Naive B cell (primary cell): ENCODE results near the gene CACNA2D3. TPM values are rescaled to one million over a fixed set of nuclear protein-coding genes. Genes with fewer than 3 reads are reported as not detected.
A peak's percentile ranks its signal among the peaks of the same experiment; 100 is the strongest.
"Not testable (repeated sequence)": the region's sequence is repeated elsewhere in the genome, so short reads cannot be mapped to it uniquely, and the experiment has no call there.

Experiments
- ATAC-seq, 2 donors: fragments of 150-1000 bp; cut with Tn5 transposase; 2 replicates each; pipeline ENCODE4 v1.10.0; 2021; ENCODE audit warnings: low read depth in 2 of 2, mild to moderate bottlenecking in 2 of 2, moderate library complexity in 2 of 2
- DNase-seq: peaks from one replicate; pipeline ENCODE4 v3.0.0; 2022
- H3K27ac Mint-ChIP-seq, 6 donors: one replicate each; pipeline ENCODE4 v1.8.0; 2020 to 2022; ENCODE audit warnings: mild to moderate bottlenecking in 6 of 6, mixed read lengths in 6 of 6, moderate library complexity in 5 of 6, inconsistent platforms in 2 of 6
- H3K27me3 Mint-ChIP-seq, 3 donors: one replicate each; pipeline ENCODE4 v1.8.0; 2021 to 2022; ENCODE audit warnings: mixed read lengths in 3 of 3, mild to moderate bottlenecking in 1 of 3
- H3K36me3 Mint-ChIP-seq, 2 donors: one replicate each; pipeline ENCODE4 v1.8.0; 2020 to 2022; ENCODE audit warnings: mixed read lengths in 2 of 2, inconsistent platforms in 1 of 2, mild to moderate bottlenecking in 1 of 2
- H3K4me1 Mint-ChIP-seq, 3 donors: one replicate each; pipeline ENCODE4 v1.8.0; 2020 to 2022; ENCODE audit warnings: mixed read lengths in 3 of 3, inconsistent platforms in 1 of 3, mild to moderate bottlenecking in 1 of 3, moderate library complexity in 1 of 3
- H3K4me3 Mint-ChIP-seq, 8 donors: one replicate each; pipeline ENCODE4 v1.8.0; 2020 to 2022; ENCODE audit warnings: mild to moderate bottlenecking in 8 of 8, mixed read lengths in 8 of 8, moderate library complexity in 8 of 8, inconsistent platforms in 2 of 8
- H3K9me3 Mint-ChIP-seq, 7 donors: one replicate each; pipeline ENCODE4 v1.8.0; 2020 to 2022; ENCODE audit warnings: mixed read lengths in 7 of 7, mild to moderate bottlenecking in 5 of 7, inconsistent platforms in 2 of 7, moderate library complexity in 1 of 7
- polyA plus RNA-seq, 6 donors: library from polyadenylated mRNA; unstranded; fragments of 300-500 nt; fragmentation: Illumina TruSeq; gene quantifications; one replicate each; pipeline ENCODE4 v1.2.3, GENCODE V29; 2021; ENCODE audit warnings: low read depth in 6 of 6

The CACNA2D3 gene
- polyA plus RNA-seq, 6 donors from 2014 or later = not detected

DNA sequence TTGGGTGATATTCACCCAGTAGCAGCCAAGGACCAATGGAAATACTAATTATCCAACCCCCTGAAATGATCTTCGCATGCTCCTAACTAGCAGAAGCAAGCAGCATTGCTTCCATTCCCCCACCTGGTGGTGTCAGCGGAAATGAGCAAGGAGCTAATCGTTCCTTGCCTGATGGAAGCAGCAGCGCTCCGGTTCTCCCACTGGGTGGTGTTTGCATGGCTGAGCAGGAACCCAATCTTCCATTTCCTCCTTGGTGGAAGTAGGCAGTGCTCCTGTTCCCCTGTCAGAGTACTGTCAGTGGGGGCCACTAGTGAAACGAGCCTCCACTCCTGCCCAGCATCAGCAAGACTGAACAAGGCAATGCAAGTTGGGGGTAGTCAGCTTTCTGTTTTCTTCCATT is 311.5 kb downstream of the CACNA2D3 start:
- peaks cover 0 to 3% (median 0%) of the 10 kb centered on the region in 3 donors for H3K27me3 Mint-ChIP-seq
- no peak for ATAC-seq
- DNase-seq = no peak
- no peaks in the 10 kb centered on the region for H3K36me3 Mint-ChIP-seq
- no peaks in the 10 kb centered on the region for H3K4me1 Mint-ChIP-seq
- no peak overlapping the region for H3K4me3 Mint-ChIP-seq
- peaks cover 0 to 10% (median under 1%) of the 10 kb centered on the region in 7 donors for H3K9me3 Mint-ChIP-seq
- no peak overlapping the region for H3K27ac Mint-ChIP-seq

DNA sequence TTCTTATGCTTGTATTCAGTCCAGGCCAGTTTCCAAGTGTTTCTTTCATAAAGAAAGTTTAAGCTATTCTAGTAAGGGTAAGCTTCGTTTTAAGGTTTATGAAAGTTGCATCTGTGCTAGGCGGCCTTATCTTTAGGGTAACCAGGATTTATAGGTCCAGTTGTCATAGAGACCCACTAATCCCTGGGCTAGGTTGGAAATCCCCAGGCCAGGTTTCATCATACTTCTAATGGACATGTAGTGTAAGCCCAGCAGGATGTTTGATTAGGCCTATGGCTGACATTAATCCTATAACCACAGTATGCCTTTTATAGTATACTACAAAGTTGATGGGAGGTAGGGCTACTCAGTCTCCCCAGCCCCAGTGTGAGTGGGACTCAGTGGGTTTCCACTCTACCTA is 312.4 kb downstream of the CACNA2D3 start:
- DNase-seq (no peak), ATAC-seq (no peak)
- Mint-ChIP-seq H3K36me3 (no peaks in the 10 kb centered on the region), H3K4me1 (no peaks in the 10 kb centered on the region), H3K4me3 (no peak overlapping the region), H3K27me3 (no peaks in the 10 kb centered on the region), H3K27ac (no peak overlapping the region), H3K9me3 (peaks cover 0 to 10% (median 2%) of the 10 kb centered on the region in 7 donors)

DNA sequence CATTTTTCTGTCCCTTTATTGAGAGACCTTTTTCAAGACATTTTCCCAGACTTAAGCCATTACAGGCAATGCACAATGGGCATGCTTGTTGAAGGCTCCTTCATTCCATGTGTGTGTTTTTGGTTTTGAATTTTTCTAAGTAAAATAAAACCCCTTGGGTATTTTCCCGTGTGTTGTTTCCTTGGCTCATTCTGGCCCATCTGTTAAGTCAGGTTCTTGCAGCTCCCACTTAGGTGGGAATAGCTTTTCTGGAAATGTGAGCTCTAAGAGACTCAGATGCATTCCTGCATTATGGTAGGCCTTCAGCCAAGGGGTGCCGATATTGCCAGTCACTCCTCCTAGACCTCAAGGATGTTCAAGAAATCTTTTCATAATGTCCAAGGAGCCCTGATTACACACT is 314.9 kb downstream of the CACNA2D3 start:
- Mint-ChIP-seq H3K27me3 (no peaks in the 10 kb centered on the region), H3K27ac (no peak overlapping the region), H3K36me3 (no peaks in the 10 kb centered on the region), H3K4me3 (no peak overlapping the region), H3K9me3 (peaks cover 0 to 10% (median 3%) of the 10 kb centered on the region in 7 donors), H3K4me1 (no peaks in the 10 kb centered on the region)
- no peak for ATAC-seq
- no peak for DNase-seq

DNA sequence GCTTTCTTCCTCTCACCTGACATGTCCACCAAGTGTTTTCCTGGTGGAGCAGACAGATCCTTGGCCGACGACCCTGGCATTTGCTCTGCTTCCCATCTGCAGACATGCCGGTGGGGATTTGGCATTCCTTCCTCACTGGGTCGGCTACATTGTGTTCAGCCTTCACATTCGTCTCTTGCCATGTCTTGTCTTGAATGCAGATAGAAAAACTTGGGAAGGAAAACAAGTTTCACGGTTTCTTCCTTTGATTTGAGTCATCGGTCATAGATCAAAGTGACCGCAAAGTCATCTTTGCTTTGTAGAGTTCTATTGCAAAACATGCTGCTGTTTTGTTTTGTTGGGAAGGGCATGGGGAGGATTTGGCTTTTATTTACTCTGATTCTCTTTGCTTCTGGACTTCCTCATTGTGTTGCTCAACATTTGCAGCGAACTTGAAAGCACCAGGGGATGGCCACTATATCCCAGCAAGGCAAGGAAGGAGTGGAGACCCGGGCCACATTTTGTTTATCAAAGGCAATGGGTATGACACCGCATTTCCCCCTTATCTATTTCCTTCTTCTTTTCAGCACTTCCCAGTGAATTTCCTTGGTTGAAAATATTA is 321.3 kb downstream of the CACNA2D3 start:
- DNase-seq = no peak
- Mint-ChIP-seq H3K36me3 (no peaks in the 10 kb centered on the region), H3K27me3 (peaks cover 0 to 3% (median 0%) of the 10 kb centered on the region in 3 donors), H3K4me3 (no peak overlapping the region), H3K27ac (no peak overlapping the region), H3K9me3 (peaks cover 0 to 5% (median 3%) of the 10 kb centered on the region in 7 donors), H3K4me1 (no peaks in the 10 kb centered on the region)
- ATAC-seq = no peak

DNA sequence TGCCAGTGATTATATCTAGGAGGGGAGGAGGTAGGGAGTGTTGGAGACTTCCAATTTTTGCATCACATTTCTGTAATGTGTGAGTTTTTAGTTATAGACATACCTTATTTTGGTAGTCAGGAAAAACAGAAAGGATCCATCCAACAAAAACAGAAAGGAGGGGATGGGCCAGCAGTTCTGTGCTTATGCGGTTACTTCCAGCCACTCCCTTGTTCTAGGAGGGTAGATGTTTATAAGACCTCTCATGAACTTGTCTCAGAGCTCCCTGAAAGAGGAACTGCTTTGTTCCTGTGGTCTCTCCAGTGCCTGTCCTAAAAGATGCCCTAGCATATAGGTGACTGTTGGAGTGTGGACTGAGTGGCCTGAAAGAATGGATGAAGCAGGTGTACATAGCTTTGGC is 323.3 kb downstream of the CACNA2D3 start:
- peaks cover 0 to 3% (median 0%) of the 10 kb centered on the region in 3 donors for H3K27me3 Mint-ChIP-seq
- peaks cover 0 to 4% (median 0%) of the 10 kb centered on the region in 7 donors for H3K9me3 Mint-ChIP-seq
- ATAC-seq (no peak), DNase-seq (no peak)
- H3K27ac Mint-ChIP-seq = no peak overlapping the region
- H3K4me1 Mint-ChIP-seq = no peaks in the 10 kb centered on the region
- no peaks in the 10 kb centered on the region for H3K36me3 Mint-ChIP-seq
- H3K4me3 Mint-ChIP-seq = no peak overlapping the region

DNA sequence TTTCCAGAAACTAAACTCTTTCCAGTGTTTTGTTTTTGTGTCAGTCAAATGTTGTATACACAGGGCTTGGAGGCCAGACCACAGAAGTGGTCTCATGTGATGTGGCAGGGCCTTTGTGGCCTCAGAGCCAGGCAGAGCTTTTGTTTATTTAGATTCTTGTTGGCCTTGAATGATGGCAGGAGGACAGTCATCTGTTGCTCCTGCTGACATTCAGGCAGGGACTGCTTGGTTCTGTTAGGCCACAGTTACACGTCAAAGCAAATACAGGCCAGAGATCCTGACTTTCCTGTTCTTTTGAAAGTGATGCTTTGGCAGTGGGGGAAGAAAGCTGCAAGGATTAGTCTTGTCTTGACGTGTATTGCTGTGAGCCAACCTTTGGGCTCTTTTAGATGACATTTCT is 325.1 kb downstream of the CACNA2D3 start:
- peaks cover 0 to 3% (median 0%) of the 10 kb centered on the region in 3 donors for H3K27me3 Mint-ChIP-seq
- no peak overlapping the region for H3K4me3 Mint-ChIP-seq
- H3K36me3 Mint-ChIP-seq = no peaks in the 10 kb centered on the region
- no peak overlapping the region for H3K27ac Mint-ChIP-seq
- DNase-seq (no peak), ATAC-seq (no peak)
- H3K9me3 Mint-ChIP-seq = peaks cover 0 to 12% (median 3%) of the 10 kb centered on the region in 7 donors
- H3K4me1 Mint-ChIP-seq = no peaks in the 10 kb centered on the region

DNA sequence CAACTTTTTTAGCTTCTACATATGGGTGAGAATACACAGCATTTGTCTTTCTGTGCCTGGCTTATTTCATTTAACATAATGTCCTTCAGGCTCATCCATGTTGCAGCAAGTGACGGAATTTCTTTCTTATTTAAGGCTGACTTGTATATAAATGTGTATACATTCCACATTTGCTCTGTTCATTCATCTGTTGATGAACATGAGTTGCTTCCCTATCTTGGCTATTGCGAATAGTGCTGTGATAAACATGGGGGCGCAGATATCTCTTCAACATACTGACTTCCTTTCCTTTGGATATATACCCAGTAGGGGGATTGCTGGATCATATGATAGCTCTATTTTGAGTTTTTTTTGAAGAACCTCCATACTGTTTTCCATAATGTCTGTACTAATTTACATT is 332.5 kb downstream of the CACNA2D3 start:
- Mint-ChIP-seq H3K4me1 (no peaks in the 10 kb centered on the region), H3K9me3 (peaks cover 10 to 61% (median 18%) of the 10 kb centered on the region in 7 donors), H3K27me3 (no peaks in the 10 kb centered on the region), H3K27ac (no peak overlapping the region), H3K36me3 (peaks cover 4 to 8% of the 10 kb centered on the region in 2 donors), H3K4me3 (no peak overlapping the region)
- DNase-seq = no peak
- no peak for ATAC-seq

DNA sequence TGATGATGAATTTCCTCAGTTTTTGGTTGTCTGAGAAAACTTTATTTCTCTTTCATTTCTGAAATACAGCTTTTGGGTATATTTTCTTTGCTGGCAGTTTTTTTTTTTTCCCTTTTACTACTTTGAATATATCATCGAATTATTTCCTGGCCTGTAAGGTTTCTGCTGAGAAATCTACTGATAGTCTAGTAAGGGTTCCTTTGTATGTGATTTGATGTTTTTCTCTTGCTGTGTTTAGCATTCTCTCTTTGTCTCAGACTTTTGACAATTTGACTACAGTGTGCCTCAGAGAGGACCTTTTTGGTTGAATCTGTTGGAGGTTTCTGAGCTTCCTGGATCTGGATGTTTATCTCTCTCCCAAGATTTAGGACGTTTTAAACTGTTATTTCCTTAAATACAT is 336.0 kb downstream of the CACNA2D3 start:
- no peaks in the 10 kb centered on the region for H3K4me1 Mint-ChIP-seq
- peaks cover 4 to 8% of the 10 kb centered on the region in 2 donors for H3K36me3 Mint-ChIP-seq
- H3K4me3 Mint-ChIP-seq = no peak overlapping the region
- no peak overlapping the region for H3K27ac Mint-ChIP-seq
- H3K9me3 Mint-ChIP-seq = peaks cover 12 to 49% (median 15%) of the 10 kb centered on the region in 7 donors
- ATAC-seq (no peak), DNase-seq (no peak)
- H3K27me3 Mint-ChIP-seq = no peaks in the 10 kb centered on the region

DNA sequence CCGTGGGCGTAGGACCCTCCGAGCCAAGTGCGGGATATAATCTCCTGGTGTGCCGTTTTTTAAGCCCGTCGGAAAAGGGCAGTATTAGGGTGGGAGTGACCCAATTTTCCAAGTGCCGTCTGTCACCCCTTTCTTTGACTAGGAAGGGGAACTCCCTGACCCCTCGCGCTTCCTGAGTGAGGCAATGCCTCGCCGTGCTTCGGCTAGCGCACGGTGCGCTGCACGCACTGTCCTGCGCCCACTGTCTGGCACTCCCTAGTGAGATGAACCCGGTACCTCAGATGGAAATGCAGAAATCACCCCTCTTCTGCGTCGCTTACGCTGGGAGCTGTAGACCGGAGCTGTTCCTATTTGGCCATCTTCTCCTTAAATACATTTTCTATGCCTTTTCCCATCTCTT is 342.2 kb downstream of the CACNA2D3 start:
- H3K4me3 Mint-ChIP-seq, H3K4me1 Mint-ChIP-seq, H3K27me3 Mint-ChIP-seq, H3K36me3 Mint-ChIP-seq, DNase-seq, ATAC-seq: not testable (repeated sequence)
- Mint-ChIP-seq H3K27ac (peak overlapping the region in 1 of 6 donors; percentile 75), H3K9me3 (peaks cover 9 to 33% (median 17%) of the 10 kb centered on the region in 7 donors)

DNA sequence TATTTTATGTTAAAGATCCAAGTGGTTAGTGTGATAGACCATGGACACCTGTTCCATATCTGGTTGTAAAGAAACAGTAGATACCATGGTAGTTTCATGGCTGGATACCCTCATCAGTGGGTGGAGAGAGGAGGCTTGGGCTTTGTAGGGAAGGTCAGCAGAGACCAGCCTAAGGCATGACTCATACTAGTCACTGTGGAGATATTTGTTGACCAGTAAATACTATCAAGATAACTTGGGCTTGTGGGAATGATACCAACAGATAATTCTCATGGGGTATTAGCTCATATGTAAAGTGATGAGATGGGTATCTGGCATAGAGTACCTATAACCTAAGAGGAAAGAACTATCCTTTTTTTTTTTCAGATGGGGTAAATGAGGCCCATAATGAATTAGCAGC is 354.5 kb downstream of the CACNA2D3 start:
- ATAC-seq (no peak), DNase-seq (no peak)
- Mint-ChIP-seq H3K4me1 (no peaks in the 10 kb centered on the region), H3K36me3 (no peaks in the 10 kb centered on the region), H3K4me3 (no peak overlapping the region), H3K9me3 (peaks cover 8 to 30% (median 14%) of the 10 kb centered on the region in 7 donors), H3K27me3 (no peaks in the 10 kb centered on the region), H3K27ac (no peak overlapping the region)

DNA sequence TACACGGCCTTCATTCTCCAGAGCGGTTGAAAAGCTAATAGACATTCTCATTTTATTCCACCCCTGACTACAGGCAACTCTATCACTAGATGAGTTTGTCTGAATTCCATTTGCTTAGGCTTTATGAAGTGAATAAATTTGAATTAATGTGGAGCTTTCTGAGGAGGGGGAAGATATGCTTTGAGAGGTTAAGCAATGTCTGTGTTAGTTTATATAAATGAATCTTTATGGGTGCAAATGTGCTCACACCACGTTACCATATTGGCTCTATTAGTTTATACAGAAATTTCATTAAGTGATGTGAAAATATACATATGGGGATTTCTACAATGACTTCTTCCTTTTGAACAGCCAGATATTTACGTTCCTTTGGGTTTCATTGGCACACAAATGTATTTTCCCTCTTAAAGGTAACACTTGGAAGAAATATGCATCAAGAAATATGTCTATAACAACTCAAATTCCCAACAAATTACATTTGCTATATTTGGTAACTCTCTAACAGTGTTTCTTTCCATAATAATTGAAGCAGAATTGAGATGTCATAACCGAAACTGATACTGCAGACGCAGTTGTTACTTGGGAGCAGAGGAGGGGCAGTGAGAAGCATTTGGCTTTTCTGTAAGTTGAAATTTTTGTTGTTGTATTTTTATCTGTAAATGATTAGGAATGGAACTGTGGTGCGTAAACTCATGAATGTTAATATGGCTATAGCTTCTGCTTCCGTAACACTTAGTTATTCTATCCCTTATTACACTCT is 359.4 kb downstream of the CACNA2D3 start:
- Mint-ChIP-seq H3K4me3 (no peak overlapping the region), H3K4me1 (no peaks in the 10 kb centered on the region), H3K9me3 (peaks cover 0 to 10% (median 5%) of the 10 kb centered on the region in 7 donors), H3K27me3 (no peaks in the 10 kb centered on the region), H3K27ac (no peak overlapping the region), H3K36me3 (no peaks in the 10 kb centered on the region)
- DNase-seq (no peak), ATAC-seq (no peak)

DNA sequence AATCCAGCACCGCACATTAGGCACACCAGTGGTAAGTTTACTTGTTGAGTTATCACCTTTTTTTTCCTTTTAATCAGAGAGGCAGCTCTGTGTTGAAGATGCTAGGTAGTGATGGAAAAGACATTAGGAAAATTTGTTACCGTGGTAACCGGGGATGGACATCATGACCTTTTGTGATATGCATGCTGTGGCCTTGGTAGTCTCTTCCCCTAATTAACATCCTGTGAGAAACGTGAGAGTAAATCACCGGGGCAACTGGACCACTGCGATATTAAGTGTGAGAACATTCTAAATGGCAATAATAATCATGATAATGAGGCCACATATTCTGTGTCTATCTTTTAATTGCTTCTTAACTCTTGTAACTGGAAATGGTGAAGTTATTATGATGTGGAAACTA is 362.0 kb downstream of the CACNA2D3 start:
- Mint-ChIP-seq H3K9me3 (peaks cover 0 to 9% (median 4%) of the 10 kb centered on the region in 7 donors), H3K27me3 (no peaks in the 10 kb centered on the region), H3K27ac (no peak overlapping the region)

DNA sequence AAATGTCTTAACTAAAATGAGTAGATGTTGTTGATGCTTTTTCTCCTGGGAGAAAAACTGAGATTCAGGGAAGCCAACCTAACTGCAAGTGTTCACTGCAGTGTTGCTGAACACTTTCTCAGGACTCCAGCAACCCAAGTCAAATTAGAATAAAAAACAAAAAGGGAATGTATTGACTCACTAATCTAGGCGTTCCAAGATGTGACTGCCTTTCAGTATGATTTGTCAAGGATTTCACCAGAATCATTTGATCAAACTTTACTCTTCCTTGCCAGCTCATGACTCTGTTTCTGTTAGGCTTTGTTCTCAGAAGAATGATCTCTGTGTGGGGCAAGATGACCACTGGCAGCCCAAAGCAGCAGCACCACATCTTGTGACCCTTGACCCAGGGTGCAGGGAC is 364.0 kb downstream of the CACNA2D3 start:
- H3K4me3 Mint-ChIP-seq = no peak overlapping the region
- ATAC-seq = no peak

More for the DNA sequence above, 362.0 kb downstream of the CACNA2D3 start:
- Mint-ChIP-seq H3K36me3 (no peaks in the 10 kb centered on the region), H3K4me1 (no peaks in the 10 kb centered on the region), H3K4me3 (no peak overlapping the region)
- ATAC-seq (no peak), DNase-seq (no peak)

DNA sequence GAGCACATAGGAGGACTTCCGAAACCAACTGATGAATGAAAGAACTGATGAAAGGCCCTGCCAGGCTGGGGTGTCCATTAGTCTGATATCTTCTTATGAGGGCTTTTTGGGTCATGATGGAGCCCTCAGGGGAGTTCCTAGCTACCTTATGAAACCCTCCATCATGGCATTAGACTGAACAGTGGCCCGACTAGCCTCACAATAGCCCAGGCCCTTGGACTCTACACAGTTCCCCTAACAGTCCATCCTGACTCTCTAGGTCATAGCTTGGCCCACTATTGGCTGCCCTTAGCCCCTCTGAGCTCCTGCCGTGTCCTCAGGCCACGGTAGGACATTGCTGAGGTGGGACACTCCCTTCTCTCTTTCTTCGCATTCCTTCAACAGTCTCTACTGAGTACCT is 365.9 kb downstream of the CACNA2D3 start:
- H3K27me3 Mint-ChIP-seq = no peaks in the 10 kb centered on the region
- no peak for ATAC-seq
- no peaks in the 10 kb centered on the region for H3K36me3 Mint-ChIP-seq
- H3K27ac Mint-ChIP-seq = no peak overlapping the region
- no peaks in the 10 kb centered on the region for H3K4me1 Mint-ChIP-seq
- peaks cover 0 to 12% (median 4%) of the 10 kb centered on the region in 7 donors for H3K9me3 Mint-ChIP-seq
- DNase-seq = no peak
- no peak overlapping the region for H3K4me3 Mint-ChIP-seq

More for the DNA sequence above, 364.0 kb downstream of the CACNA2D3 start:
- Mint-ChIP-seq H3K27ac (no peak overlapping the region), H3K36me3 (no peaks in the 10 kb centered on the region), H3K9me3 (peaks cover 0 to 12% (median 4%) of the 10 kb centered on the region in 7 donors), H3K27me3 (no peaks in the 10 kb centered on the region), H3K4me1 (no peaks in the 10 kb centered on the region)
- DNase-seq = no peak
